HL-60 (cell line): ENCODE measurements around the gene AK5.

Source experiments
- CTCF ChIP-seq: IDR thresholded peaks from one replicate; pipeline ENCODE4 v1.5.1; 2011; ENCODE audit warnings: low read length, control low read depth, inconsistent platforms; ENCODE audit not compliant: insufficient read depth
- GABPA ChIP-seq: IDR thresholded peaks from 2 replicates; pipeline ENCODE4 v1.6.1; 2012; ENCODE audit warnings: low read depth
- POLR2AphosphoS5 ChIP-seq: IDR thresholded peaks from 2 replicates; pipeline ENCODE4 v1.6.1; 2012; ENCODE audit warnings: low read depth
- REST ChIP-seq: IDR thresholded peaks from 2 replicates; pipeline ENCODE4 v1.6.1; 2012; ENCODE audit warnings: low read depth; ENCODE audit not compliant: insufficient replicate concordance
- SPI1 ChIP-seq: IDR thresholded peaks from 2 replicates; pipeline ENCODE4 v1.6.1; 2012; ENCODE audit warnings: low read depth, mild to moderate bottlenecking, borderline replicate concordance

DNA sequence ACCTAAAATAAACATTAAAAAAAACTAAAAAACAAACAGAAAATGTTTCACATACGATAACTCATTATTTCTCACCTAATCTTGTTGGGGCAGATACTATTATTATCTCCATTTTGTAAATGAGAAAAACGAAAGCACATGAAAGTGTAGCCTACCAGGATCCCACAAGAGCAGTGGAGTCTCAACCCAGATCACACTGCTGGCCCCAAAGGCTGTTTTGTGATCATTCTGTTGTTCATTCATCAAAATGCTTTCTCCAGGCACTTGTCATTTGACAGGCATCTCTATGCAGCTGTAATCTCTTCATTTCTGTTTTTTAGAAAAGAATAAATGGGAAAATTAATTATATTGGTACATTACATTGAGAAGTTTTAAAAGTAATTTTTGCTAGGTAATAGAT lies 67.5 kb downstream of the AK5 start:
- TF ChIP-seq CTCF (no peak), POLR2AphosphoS5 (no peak), REST (no peak), GABPA (no peak), SPI1 (no peak)
